PC-9 (cell line): ENCODE measurements around the gene INHBE.

Experiments used
- CTCF ChIP-seq: fragments of 200-600 bp; sonication (generic); conservative IDR thresholded peaks from 2 replicates; pipeline ENCODE4 v1.6.1; 2017; ENCODE audit warnings: mixed run types, antibody characterized with exemption, mild to moderate bottlenecking, moderate library complexity
- EZH2 ChIP-seq: fragments of 200-600 bp; sonication (generic); IDR thresholded peaks from 2 replicates; pipeline ENCODE4 v1.8.0; 2017; ENCODE audit warnings: antibody characterized with exemption, low read depth

- TF ChIP-seq CTCF: no peak
- no peak for TF ChIP-seq EZH2
Observed at GRCh38 chr12:57451233-57451778, 3.8 kb upstream of the INHBE start.
